Endothelial cell of umbilical vein (primary cell): ENCODE data around the gene ETV3L.

Experiments
- POLR2A ChIP-seq: IDR thresholded peaks from 2 replicates; pipeline ENCODE4 v1.6.1; 2012; ENCODE audit warnings: low read depth, mild to moderate bottlenecking, control low read depth, low read length
- TF ChIP-seq, protein P1 (sequence below): IDR thresholded peaks from 2 replicates; pipeline ENCODE4 v1.6.1; 2011; ENCODE audit not compliant: insufficient read depth, insufficient read length

DNA sequence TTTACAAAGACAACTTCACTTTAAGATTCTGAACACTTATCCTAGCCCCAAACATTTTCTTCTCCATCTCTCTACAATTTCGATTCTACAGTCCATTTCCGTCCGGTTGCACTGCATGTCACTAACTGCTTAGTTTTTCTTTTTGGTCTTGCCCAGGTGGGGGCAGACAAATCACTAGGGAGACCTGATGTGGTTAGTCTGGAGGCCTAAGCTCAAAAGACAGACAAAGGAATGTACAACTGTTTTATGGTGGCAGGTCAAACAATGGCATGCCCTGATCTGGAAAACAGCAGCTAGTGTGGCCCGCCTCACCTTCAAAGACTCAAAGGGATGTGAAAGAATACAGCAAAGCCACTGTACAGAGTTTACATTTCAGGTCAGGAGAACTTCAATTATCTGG lies 34.8 kb upstream of the ETV3L start:
- TF ChIP-seq POLR2A: no peak
- TF ChIP-seq, protein P1, sequence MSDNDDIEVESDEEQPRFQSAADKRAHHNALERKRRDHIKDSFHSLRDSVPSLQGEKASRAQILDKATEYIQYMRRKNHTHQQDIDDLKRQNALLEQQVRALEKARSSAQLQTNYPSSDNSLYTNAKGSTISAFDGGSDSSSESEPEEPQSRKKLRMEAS: no peak
